Amniotic epithelial cell (primary cell): Measurements from ENCODE around the gene TCEAL3.
"Not testable (repeated sequence)": the region's sequence is repeated elsewhere in the genome, so short reads cannot be mapped to it uniquely, and the experiment has no call there.

Experiments
- DNase-seq: peaks from one replicate; pipeline ENCODE4 v3.0.0-alpha.2; 2010; ENCODE audit warnings: low read depth

Gene TCEAL3

DNA sequence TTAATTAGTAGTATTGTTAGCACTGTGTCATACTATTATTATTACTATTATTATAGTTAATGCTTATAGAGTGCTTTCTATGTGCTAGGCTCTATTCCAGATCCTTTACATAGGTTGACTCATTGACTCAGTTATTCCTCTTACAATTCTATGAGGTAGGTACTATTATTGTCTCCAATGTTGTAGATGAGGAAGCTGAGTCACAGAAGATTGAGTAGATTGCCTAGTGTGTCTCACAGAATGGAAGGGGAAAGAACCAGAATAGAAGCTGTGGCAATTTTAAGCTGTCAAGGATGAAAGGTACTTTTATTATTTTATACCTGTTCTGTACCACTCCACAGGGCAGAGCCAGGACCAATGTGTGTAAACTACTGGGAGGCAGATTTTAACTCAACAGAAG lies 19.1 kb downstream of the TCEAL3 start:
- DNase-seq, result no peak

DNA sequence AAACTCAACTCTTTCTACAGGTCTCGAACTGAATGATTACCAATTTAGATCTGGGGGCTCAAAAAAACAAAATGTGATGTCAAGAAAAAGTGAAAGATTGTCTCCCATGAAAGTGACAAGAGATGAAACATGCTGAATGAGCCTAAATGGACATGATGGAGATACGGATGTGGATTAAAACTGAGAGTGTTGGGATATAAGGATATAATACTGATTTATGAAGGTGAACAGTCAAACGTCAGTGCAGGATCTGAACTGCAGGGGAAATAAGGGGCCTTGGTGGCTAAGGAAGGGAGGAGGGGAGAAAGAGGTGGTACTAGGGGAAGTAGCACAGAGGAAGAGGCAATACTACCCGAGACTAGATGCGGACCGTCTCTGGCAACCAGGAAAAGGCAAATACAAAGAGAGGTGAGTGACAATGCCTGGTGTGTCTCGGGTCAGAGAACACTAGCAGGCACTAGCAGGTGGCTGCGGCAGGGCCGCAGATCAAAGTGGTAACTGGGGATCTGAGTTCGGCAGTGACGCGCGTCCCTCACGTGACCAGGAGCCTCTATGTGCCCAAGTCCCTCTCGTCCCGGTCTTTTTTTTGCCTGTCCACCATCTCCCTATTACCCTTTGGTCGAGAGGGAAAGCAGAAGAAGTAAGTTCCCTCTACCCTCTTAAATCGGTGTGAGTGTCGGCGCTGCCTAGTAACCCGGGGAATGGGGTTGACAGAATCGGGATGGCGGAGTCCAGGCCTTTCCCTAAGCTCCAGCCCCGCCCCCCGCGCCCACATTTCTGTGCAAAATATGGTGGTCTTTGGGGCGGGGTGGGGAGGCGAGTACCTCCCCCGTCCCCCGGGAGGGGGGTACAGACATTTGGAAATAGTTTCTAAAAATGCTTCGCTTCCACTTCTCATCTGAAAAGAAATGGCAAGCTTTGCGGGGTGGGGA lies 20.9 kb downstream of the TCEAL3 start, which contains the start of gene TCEAL1:
TCEAL1 (plus strand) TSS at position 590 of the 932 bp plus-strand sequence. CDS start 942 bp downstream, outside the sequence.
- DNase-seq, result no peak

DNA sequence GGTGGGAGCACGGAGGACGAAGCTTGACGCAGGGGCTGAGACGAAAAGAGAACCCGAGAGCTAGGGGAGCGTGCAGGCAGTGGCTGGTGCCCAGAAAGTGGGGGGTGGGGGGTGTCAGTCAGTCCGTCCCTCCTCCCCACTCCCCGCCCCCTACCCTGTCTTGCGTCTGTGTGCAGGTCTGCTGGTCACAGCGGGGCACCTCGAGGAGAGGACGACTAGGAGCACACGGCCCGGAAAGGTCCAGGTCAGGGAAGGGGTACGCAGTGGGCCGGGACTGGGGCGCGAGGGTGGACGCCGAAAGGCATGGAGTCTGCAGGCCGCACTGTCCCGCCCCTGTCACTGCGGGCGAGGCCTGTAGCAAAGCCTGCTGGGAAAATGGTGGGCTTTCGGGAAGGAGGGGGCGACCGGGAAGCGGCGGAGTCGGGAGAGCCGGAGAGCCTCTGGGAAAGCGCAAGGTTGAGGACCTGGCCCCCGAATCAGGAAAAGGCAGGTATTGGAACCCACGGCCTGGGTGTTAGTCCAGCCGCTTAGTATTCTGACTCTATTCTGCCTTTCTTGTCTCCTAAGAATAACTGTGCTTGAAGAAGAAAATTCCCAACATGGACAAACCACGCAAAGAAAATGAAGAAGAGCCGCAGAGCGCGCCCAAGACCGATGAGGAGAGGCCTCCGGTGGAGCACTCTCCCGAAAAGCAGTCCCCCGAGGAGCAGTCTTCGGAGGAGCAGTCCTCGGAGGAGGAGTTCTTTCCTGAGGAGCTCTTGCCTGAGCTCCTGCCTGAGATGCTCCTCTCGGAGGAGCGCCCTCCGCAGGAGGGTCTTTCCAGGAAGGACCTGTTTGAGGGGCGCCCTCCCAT lies 21.8 kb downstream of the TCEAL3 start:
- DNase-seq, result peak; percentile 67

DNA sequence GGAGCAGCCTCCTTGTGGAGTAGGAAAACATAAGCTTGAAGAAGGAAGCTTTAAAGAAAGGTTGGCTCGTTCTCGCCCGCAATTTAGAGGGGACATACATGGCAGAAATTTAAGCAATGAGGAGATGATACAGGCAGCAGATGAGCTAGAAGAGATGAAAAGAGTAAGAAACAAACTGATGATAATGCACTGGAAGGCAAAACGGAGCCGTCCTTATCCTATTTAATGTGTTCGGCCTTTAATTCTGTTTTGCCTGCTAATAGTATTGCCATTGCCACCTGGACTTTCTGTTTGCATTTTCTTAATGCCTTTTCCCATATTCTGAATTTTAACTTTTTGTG lies 22.4 kb downstream of the TCEAL3 start:
- no peak for DNase-seq

DNA sequence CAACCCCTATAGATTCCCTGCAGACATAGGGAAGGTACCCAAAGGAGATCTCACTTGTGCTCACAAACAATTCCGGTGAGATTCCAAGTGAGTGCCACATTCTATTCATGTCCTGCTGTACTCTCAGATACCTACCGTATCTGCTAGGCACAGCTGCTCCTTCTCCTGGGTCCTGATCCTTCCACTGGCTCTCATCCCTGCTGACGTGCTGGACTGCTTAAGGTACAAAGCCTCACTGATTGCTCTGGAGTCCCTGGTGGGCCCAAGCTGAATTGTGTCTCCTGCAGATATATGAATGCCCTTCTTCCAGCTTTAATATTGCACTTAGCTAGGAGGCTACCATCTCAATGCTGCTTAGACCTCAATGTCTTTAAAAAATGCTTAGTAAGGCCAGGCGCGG lies 23.4 kb downstream of the TCEAL3 start:
- DNase-seq, result no peak

DNA sequence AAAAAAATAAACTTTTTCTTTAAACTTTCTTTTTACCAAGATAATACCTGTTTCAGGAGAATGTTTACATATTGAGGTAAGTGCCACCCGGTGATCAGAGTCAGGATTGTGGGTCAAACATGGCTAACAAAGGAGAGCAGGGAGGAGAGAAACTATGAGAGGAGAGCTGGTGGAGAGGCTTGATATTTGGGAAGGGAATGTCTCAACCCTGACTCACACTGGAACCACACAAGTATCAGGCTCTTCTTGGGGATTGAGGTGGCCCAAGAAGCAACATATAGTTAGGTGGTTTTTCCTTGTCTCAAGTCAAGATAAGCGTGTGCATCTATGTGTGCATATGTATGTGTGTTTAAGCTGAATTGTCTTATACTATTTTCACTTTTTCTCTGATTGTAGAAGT lies 27.7 kb downstream of the TCEAL3 start:
- DNase-seq, result no peak

DNA sequence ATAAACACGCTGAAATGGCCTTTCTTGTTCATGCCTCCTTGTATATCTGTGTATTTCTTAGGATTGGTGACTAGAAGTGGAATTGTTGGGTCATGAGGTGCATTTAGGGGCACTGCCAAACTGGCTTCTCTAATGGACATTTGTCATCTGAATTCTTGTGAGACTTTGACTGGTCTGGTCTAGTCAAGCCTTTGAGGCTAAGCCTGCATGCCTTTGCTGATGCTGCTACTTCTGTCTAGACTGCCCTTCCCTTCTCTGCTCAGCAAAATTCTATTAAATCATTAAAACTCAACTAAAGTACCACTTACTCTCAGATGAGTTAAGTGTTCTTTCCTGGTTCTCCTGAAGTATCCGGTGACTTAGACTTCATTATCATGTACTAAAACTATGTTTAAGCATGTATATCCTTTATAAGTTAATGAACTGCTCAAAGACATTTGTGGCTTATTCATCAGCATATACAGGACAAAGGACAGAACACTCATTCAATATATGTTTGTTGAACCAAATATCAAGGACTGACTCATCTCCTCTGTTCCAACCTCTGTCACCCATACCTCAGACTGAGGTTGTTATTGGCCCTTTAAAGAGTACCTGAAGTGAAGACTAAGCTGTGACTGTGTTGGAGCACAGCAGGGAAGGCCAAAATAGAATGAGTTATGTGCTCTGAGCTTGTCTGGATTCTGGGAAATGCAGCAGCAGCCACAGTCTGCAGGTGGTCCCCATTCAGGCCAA lies 30.0 kb downstream of the TCEAL3 start:
- DNase-seq, result no peak

DNA sequence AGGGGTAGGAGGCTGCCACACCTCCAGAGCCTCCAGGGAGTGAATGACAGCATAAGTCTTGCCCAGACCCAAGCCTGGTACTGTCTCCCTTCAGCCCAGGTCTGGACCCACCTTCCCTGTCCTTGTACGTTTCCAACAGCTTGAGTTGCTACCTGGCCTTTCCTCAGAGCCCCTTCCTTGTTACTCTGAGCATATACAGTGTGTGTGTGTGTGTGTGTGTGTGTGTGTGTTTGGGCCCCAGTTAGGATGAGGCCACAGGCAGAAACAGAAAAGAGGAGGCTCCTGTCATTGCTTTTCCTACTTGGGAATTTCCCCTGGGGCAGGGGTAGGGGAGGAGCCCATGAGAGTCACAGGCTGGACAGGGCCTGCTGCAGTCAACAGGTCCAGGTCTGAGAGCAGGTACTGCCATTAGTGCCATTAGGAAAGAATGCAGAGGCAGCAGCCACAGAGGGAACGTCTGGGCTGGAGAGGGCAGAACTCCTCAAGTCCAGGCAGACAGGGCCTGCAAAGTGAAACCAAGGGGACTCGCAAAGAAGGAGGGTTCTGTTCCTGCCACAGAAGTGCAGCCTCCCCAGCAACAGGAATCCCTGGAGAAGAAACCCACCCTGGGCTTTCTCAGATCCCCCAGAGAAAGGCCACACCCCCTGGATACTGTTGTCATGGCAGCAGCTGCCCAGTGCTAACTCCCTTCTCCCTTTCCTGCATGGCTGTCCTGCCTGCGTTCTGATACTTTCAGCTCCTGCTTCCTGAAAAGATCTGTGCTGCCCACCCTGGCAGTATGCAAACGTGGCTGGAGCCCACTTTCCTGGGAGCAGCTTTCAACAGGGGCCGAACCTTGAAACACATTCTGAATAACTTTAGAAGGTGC lies 30.9 kb downstream of the TCEAL3 start:
- DNase-seq, result not testable (repeated sequence)

DNA sequence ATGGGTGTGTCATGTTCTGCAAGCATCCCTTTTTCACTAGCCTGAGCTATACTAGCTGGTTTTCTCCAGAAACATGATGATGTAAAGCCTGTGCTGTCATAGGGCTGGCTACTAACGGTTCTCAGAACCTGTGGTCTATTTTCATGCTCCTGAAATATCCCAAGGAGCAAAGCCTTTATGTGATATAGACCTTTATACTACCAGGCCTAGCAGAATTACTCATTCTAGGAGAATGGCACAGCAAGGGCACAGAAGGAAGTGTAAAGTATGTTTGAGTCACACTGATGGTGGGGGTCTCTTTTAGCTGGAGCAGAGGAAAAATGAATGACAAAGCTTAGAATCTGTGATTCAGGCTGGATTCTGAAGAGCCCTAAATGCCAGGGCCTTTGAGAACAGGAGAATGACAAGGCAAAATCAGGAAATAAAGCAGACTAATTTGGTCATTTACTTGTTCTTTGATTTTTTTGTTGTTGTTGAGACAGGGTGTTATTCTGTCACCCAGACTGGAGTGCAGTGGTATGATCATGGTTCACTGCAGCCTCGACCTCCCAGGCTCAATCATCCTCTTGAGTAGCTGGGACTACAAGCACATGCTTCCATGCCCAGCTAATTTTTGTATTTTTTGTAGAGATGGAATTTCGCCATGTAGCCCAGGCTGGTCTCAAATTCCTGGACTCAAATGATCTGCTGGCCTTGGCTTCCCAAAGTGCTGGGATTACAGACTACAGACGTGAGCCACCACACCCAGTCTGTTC lies 32.8 kb downstream of the TCEAL3 start:
- peak; percentile 70 for DNase-seq

DNA sequence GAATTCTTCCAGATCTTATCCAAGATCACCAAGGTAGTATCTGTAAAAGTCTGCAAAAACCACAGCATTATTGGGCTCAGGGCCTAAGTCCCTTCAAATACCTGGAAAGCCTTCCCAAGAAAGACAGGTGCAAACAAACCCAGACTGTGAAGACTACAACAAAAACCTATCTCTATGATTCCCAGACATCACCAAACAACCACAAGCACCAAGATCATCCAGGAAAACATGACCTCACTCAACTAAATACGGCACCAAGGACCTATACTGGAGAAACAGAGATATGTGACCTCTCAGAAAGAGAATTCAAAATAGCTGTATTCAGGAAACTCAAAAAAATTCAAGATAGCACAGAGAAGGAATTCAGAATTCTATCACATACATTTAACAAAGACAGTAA lies 36.4 kb downstream of the TCEAL3 start:
- no peak for DNase-seq

DNA sequence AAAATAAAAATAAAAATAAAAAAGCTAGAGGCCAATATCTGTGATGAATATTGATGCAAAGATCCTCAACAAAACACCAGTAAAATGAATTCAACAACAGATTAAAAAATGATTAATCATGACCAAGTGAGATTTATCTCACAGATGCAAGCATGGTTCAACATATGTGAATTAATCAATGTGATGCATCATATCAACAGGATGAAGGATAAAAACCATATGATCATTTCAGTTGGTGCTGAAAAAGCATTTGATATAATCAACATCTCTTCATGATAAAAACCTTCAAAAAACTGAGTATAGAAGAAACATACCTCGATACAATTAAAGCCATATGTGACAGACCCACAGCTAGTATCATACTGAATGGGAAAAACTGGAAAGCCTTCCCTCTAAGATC lies 39.9 kb downstream of the TCEAL3 start:
- no peak for DNase-seq

DNA sequence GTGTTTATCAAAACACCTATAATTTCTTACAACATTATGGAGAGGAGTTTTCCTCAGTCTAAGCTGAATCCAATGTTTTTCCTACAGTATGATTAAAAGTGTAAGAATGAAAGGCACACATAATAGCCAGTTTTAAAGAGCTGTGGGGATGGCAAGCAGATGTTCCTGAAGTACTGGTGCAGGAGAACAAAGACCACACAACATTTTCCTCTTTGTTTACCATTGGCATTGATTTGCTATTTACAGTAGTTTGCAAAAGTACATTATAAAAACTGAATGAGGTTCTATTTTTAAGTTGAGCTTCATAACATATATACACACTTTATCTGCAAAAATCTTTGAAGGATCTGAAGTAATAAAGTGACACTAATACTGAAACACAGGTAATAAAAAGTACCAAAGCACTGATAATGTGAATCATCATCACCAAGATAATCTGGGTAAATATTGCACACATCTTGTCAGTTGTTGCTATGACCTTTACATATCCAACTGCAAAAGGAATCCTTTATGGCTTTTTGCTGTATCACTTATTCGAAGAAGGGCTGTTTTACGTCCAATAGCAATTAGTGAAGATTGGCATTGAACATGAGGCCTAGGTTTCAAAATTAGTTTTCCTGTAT lies 43.5 kb downstream of the TCEAL3 start:
- no peak for DNase-seq

DNA sequence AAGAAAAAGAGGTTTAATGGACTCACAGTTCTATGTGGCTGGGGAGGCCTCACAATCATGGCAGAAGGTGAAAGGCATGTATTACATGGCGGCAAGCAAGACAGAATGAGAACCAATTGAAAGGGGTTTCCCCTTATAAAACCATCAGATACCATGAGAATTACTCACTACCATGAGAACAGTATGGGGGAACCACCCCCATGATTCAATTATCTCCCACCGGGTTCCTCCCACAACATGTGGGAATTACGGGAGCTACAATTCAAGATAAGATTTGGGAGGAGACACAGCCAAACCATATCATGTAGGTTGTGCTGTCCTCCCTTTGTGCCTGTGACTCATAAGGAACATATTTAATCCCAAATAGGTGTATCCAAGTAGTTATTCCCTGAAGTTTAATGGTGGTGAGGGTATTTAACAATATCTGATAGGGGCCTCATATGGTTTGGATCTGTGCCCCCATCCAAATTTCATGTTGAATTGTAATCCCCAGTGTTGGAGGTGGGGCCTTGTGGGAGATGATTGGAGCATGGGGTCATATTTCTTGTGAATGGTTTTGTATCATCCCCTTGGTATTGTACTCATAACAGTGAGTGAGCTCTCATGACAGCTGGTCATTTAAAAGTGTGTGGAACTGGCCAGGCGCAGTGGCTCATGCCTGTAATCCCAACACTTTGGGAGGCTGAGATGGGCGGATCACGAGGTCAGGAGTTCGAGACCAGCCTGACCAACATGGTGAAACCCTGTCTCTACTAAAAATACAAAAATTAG lies 47.7 kb downstream of the TCEAL3 start:
- DNase-seq, result peak; percentile 69

DNA sequence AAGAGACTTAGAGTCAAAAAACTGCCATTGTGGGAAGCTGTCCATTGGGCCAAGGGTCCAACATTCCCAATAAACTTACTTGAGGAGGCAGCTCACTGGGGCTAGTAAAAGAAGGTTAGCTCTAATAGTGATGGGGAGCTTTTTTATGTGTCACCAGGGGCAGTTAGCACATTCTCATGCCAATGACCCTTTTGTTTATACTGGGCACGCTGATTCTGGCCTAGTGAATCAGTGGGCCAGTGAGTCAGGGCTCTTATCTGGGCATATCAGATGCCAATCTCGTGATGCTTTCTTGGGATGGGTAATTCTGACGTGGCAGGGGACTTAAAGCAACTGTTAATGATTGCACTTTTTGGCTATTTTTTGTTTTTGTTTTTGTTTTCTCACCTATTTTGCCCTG lies 48.9 kb downstream of the TCEAL3 start:
- peak; percentile 83 for DNase-seq

DNA sequence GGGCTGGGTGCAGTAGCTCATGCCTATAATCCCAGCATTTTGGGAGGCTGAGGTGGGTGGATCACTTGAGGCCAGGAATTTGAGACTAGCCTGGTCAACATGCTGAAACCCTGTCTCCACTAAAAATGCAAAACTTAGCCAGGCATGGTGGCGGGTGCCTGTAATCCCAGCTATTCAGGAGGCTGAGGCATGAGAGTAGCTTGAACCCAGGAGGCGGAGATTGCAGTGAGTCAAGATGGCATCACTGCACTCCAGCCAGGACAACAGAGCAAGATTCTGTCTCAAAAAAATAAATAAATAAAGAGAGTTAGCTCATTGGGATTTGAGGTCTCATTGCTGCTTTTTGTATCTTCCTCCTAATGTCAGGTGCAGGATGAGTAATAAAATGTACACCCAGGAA lies 49.3 kb downstream of the TCEAL3 start:
- not testable (repeated sequence) for DNase-seq

DNA sequence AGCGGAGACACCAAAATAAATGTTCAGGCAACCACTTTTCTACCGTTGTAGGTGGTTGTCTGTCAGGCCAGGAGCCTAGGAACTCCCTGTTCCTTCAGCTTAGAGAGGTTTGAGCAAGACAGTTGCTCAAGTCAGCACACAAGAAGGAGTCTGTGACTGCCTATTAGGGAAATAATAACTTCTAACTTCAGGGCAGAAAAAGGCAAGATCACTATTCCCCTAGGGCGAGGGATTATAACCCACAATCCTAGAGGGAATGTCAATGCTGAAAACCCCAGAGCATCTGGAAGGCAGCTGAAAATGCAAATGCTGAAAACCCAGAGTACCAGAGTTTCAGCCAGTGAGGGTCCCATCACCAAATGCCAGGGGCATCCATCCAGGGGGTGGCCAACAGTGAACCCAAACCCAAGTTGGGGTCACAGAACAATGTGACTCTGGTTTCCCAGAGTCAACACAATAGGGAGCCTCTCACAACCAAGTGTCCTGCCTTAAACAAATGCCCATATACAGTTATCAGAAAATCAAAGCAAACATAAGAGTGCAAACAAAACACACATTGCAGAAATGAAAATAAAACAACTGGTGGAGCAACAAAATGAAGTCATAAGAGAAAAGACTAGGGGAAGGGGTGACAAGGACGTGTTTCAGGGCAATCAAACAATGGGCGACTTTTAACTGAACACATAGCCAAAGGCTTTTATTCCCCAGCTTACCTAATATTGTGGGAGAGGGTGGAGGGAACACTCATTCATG lies 51.1 kb downstream of the TCEAL3 start:
- no peak for DNase-seq

DNA sequence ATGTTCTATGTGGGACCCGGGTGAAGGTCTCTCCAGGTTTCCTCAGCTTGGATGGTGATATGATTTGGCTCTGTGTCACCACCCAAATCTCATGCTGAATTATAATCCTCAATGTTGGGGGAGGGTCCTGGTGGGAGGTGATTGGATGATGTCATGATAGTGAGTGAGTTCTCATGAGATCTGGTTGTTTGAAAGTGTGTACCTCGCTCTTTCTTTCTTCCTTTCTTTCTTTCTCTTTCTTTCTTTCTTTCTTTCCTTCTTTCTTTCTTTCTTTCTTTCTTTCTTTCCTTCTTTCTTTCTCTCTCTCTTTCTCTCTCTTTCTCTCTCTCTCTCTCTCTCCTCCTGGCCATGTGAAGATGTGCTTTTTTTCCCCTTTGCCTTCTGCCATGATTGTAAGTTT lies 51.7 kb downstream of the TCEAL3 start:
- not testable (repeated sequence) for DNase-seq
